H7 (cell line): Measurements from ENCODE around the gene REEP1. TPM values are rescaled to one million over a fixed set of nuclear protein-coding genes. Genes with fewer than 3 reads are reported as not detected.
A peak's percentile ranks its signal among the peaks of the same experiment; 100 is the strongest.
"Not testable (repeated sequence)": the region's sequence is repeated elsewhere in the genome, so short reads cannot be mapped to it uniquely, and the experiment has no call there.

Experiments used
- DNase-seq: peaks from one replicate; pipeline ENCODE4 v3.0.0; 2012
- H3K27me3 ChIP-seq: 2 replicates; pipeline ENCODE4 v1.6.0; 2011; ENCODE audit warnings: mild to moderate bottlenecking, low read length; ENCODE audit not compliant: control insufficient read depth, insufficient read depth
- H3K36me3 ChIP-seq: replicated peaks from 2 replicates; pipeline ENCODE4 v1.5.1; 2011; ENCODE audit warnings: low read length; ENCODE audit not compliant: control insufficient read depth, insufficient read depth
- H3K4me3 ChIP-seq: 2 replicates; pipeline ENCODE4 v1.5.1; 2011; ENCODE audit warnings: low read depth, mild to moderate bottlenecking, control low read depth, low read length, moderate library complexity; ENCODE audit not compliant: insufficient read depth
- total RNA-seq: library from RNA; depleted of rRNA; stranded (reverse); fragments of >200 nt; shearing (Covaris generic); gene quantifications from 2 replicates; pipeline ENCODE4 v1.2.3, GENCODE V29; 2014

REEP1 gene
- total RNA-seq, 1 experiment from 2014 or later: 0.48 TPM

DNA sequence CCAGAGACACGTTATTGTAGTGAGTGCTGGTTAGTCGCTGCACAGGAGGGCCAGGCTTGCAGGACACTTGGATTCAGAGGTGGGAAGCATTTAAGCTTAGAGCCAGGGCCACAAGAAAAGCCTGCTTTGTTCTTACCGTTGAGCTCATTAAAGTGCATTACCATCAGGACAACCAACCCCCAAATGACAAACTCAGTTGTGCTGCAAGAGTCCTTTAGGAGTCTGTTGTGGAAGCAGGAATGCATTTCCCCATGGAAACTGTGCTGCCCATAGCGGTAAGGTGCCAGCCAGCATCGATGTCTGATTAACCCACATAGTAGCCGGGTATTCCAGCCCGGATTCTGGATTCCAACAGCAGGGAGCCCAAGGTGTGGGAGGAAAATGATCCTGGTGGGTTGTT, 23.4 kb upstream of the REEP1 start:
- H3K27me3 ChIP-seq: no peaks in the 10 kb centered on the region
- no peaks in the 10 kb centered on the region for H3K36me3 ChIP-seq
- H3K4me3 ChIP-seq: no peak overlapping the region
- DNase-seq: no peak

DNA sequence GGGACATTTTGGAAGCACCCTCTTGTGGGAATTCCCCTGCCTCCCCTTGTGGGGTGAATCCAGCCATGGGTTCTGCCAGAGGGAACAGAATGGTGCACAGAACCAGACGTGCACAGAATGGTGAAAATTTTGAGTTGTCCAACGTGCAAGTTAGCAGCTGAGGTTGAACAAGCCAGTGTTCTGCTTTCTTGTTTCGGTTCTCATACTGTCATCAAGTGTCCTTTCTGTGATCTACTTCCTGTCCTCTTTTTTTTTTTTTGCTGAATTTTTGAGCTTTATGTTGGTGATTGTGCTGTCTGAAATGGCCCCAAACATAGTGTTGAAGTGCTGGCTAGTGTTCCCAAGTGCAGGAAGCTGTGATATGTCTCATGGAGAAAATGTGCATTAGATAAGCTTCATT, 21.5 kb upstream of the REEP1 start:
- Histone ChIP-seq H3K4me3 (no peak overlapping the region), H3K36me3 (no peaks in the 10 kb centered on the region), H3K27me3 (no peaks in the 10 kb centered on the region)
- no peak for DNase-seq

DNA sequence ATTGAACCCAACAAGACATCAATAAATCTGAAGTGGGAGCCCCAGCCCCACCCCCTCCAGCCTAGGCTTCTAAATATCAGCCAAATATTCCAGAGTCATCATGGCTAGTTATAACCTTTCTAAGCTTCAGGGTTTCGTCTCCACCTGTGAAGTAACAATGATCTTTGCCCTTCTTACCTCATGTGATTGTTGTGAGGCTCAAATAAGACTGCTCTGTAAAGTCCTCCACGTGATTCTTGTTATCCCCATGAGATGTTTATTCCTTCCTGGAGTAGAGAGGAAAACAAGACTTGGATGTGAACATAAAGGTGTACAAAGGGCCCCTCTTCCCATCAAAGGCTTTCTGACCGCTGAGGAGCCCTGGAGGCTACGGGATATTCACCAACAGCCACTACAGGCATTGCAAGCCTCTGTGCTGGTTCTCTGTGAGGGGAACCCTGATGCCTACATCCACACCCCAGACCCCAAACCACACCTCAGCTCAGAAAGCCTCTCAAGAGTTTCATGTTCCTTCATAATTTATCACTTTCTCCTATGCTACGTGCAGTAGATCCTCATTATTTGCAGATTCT, 20.1 kb upstream of the REEP1 start:
- no peak for DNase-seq
- no peak overlapping the region for H3K4me3 ChIP-seq
- no peaks in the 10 kb centered on the region for H3K36me3 ChIP-seq
- no peaks in the 10 kb centered on the region for H3K27me3 ChIP-seq

DNA sequence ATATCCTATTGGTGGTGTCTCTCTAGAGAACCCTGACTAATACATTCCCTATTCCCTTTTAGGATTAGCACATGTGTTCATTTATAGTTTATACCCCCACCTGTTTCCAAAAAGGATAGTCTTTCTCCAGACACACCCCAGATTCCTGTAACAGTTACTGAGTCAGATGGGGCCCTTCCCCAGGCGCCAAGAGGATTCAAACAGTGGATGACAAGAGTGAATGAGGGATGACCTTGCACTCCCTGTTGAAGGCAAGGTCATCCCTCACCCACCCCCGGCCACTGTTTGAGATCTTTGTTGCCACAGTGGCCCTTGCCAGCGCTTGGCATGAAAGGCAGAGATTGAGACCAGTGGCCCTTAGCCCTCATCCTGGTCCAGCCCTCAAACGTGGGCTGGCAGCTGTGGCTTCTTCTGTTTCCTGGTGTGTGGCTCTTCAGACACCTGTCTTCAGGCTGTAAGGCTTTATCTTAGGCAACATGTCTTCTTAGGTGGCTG, 15.3 kb upstream of the REEP1 start:
- H3K4me3 ChIP-seq: no peak overlapping the region
- no peak for DNase-seq
- H3K36me3 ChIP-seq: no peaks in the 10 kb centered on the region
- H3K27me3 ChIP-seq: no peaks in the 10 kb centered on the region

DNA sequence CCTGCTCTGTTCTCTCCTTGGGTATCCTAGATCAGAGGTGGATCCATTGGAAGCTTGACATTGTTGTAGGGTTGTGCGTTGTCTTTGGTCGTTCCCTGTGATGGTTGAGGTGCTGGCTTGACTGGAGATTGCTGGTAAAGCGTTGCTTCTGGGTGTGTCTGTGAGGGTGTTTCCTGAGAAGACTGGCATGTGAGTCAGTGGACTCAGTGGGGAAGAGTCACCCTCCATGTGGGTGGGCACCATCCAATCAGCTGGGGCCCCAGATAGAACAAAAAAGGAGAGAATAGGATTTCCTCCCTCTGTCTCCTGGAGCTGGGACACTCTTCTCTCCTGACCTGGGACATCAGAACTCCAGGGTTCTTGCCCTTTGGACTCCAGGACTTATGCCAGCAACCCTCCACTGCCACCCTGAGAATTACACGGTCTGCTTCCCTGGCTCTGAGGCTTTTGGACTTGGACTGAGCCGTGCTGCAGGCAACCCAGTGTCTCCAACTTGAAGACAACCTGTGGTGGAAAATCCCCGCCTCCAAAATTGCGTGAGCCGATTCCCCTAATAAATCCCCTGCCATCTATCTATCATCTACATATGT, 14.8 kb upstream of the REEP1 start:
- Histone ChIP-seq H3K27me3 (no peaks in the 10 kb centered on the region), H3K36me3 (no peaks in the 10 kb centered on the region), H3K4me3 (no peak overlapping the region)
- DNase-seq: no peak

DNA sequence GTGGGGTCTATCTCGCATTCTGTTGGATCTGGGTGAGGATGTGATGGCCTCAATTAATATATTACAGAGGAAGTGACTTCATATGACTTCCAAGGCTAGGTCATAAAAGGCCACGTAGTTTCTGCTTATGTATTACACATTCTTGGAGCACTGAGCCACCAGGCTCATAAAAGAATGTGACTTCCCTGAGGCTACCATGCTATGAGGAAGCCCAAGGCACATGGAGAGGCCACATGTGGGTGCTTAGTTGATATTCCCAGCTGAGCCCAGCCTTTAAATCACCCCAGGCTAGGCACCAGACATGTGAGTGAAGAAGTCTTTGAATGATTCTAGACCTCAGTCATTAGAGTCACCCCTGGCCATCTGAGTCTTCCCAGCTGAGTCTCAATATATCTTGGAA, 13.3 kb upstream of the REEP1 start:
- Histone ChIP-seq H3K4me3 (no peak overlapping the region), H3K27me3 (no peaks in the 10 kb centered on the region), H3K36me3 (no peaks in the 10 kb centered on the region)
- DNase-seq: no peak

DNA sequence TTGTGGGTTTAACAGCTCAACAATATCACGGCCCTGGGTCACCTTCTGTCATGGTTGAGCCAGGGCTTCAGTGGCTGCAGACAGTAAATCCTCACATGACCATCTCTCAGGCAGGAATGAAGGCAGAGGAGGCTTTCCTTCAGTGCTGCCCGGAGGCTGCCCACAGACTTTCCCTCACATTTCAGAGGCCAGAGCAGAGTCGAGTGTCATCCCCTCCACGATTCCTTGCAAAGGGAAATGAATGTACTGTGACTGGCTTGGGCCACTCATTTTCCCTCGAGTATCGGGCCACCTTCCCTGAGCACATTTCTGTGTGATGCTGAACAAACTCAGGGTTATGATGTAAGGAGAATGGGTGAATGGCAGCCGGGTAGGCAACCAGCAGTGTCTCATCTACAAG, 10.0 kb upstream of the REEP1 start:
- no peak for DNase-seq
- Histone ChIP-seq H3K36me3 (no peaks in the 10 kb centered on the region), H3K4me3 (no peak overlapping the region), H3K27me3 (no peaks in the 10 kb centered on the region)

DNA sequence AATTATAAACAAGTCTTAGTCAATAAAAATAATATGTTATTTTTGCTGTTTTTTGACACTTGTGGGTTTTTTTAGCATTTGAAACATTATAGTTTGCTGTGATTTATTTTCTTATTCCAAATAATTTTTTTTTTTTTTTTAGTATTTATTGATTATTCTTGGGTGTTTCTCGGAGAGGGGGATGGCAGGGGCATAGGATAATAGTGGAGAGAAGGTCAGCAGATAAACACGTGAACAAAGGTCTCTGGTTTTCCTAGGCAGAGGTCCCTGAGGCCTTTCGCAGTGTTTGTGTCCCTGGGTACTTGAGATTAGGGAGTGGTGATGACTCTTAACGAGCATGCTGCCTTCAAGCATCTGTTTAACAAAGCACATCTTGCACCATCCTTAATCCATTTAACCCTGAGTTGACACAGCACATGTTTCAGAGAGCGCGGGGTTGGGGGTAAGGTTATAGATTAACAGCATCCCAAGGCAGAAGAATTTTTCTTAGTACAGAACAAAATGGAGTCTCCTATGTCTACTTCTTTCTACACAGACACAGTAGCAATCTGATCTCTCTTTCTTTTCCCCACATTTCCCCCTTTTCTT, 8.5 kb upstream of the REEP1 start:
- DNase-seq, H3K4me3 ChIP-seq: not testable (repeated sequence)

DNA sequence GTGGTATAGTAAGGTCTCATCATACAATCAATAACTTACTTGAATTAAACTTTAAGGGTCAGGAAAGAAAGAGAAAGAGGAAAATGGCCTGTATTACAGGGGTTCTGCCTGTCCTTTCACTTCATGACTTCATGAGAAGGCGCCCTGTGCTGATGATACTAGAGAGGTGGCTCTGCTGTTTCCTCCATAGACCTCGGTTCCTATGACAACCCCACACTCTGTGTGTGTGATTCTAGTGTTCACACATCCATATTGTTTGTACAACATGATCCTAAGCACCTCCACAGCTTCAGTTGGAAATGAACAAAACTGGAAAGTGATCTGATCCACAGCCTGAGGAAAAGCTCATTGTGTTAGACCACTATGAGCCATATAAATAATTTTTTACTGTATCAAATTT, 7.0 kb upstream of the REEP1 start:
- DNase-seq: no peak
- Histone ChIP-seq H3K36me3 (no peaks in the 10 kb centered on the region), H3K4me3 (no peak overlapping the region), H3K27me3 (peaks cover 9% of the 10 kb centered on the region)

More for the DNA sequence above, 8.5 kb upstream of the REEP1 start:
- H3K27me3 ChIP-seq, H3K36me3 ChIP-seq: not testable (repeated sequence)

DNA sequence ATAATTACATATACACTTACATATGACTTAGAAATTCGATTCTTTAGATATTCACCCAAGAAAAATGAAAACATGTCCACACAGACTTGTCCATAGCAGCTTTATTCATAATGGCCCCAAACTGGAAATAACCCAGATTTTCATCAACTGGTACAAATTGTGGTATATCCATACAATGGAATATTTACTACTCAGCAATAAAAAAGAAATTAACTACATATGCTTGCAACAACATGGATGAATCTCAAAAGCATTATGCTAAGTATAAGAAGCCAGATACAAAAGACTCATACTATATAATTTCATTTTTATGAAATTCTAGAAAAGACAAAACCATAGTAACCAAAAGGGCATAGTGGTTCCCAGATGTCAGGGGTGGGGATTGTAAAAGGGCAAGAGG, 5.1 kb upstream of the REEP1 start:
- DNase-seq: no peak
- no peak overlapping the region for H3K4me3 ChIP-seq
- H3K27me3 ChIP-seq: peaks cover 27% of the 10 kb centered on the region
- H3K36me3 ChIP-seq: no peaks in the 10 kb centered on the region

DNA sequence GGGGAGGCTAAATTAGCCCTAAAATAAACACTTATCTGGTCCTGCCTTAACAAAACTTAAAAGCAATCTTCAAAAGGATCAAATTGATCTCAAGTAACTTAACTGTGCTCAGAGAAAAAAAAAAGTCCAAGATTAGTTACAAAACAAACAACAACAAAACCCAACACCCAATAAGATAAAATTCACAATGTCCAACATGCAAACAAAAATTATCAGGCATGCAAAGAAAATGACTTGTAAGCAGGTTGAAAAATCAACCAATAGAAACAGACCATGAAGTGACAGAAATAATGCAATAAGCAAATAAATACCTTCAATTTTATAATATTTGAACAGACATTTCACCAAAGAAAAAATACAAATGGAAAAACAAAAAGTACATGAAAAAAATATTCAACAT, 4.0 kb upstream of the REEP1 start:
- no peak overlapping the region for H3K4me3 ChIP-seq
- DNase-seq: no peak
- no peaks in the 10 kb centered on the region for H3K36me3 ChIP-seq
- peaks cover 32% of the 10 kb centered on the region for H3K27me3 ChIP-seq

DNA sequence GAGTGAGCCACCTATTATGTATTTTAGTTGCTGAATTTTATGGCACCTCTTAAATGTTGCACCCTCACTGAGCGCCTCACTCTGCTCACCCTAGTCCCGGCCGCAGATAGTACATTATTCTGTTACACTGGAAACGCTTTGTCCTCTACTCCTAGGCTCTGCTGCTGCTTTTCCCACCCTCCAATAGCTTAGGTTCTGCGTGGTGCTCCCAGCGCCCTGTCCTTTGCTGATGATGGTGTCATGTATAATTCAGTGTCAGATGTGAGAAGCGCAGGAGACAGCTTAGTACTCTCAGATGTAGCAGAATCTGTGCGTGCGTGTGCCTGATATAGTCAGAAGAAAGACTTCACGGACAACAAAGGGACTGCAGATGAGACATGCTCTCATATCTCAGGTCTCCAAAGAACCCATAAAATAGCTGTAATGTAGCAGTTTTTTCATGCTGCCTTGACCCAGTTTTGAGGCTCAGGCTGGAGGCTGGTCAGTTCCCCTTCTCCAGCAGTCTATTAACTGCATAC, 1.4 kb upstream of the REEP1 start:
- Histone ChIP-seq H3K27me3 (peaks cover 49% of the 10 kb centered on the region), H3K36me3 (no peaks in the 10 kb centered on the region), H3K4me3 (no peak overlapping the region)
- no peak for DNase-seq

DNA sequence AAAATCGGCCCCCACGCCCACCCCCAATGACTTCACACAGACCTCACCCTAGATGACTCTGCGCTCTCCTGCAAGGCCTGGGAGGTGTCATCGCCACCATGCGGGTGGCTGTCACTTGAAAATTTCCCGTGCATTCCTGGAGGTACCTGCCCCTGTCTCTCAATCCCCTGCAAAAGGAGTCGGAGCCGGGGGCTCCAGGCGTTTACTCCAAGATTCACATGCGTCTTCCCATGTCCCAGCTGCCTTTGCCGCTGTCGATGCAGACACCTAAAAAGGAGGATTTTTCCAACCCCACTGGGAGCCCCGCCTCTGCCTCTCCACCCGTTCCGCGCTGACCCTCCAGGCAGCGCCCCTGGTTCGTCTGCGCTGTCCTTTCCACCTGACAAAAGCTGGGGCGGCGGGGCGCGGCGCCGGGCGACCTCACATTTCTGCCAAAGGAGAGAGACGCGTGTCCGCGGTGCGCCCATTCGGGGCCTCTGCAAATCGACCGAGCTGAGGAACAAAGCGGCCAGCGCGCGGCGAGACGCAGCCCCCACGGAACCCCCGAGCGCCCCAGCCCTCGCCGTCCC, 667 bp downstream of the REEP1 start:
- DNase-seq: no peak
- Histone ChIP-seq H3K36me3 (no peaks in the 10 kb centered on the region), H3K4me3 (peak overlapping the region; percentile 43), H3K27me3 (peaks cover 49% of the 10 kb centered on the region)

DNA sequence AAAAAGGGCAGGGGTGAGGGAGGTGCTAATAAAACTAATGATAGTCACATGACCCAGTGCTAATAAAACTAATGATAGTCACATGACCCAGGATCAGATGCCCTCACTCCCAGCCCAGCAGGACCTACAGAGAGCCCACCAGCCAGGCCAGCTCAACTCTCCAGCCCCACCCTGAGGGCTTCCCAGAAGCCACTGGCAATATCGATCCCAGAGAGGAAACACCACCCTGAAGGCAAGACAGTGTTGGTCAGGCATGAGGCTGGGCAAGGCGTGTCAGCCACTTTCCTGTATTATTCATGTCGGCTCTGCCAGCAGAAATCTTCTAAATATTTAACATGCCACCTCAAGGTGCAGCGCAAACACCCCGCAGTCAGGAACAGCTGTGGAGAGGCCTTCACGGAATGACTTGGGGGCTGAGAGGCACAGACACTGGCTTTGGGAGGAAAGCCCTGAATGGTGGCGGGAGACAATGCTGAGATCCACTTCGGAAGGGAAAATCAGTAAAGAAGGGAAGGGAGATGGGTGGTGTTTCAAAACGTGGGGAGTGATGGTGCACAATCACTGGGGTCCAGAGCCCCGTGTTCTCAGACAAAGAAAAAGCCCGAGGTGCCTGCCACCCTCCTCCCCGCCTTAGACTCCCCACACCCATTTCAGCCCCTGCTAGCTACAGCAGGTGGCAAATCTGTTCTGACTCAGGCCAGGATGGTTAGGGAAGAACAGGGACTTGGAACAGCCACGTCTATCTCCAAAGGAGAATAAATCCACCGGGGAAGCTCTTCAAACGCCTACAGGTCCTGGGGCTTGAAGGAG, 1.4 kb downstream of the REEP1 start:
- no peaks in the 10 kb centered on the region for H3K36me3 ChIP-seq
- peak overlapping the region; percentile 43; the same call in 1 of the 2 replicates for H3K4me3 ChIP-seq
- DNase-seq: peak; percentile 39
- H3K27me3 ChIP-seq: peaks cover 49% of the 10 kb centered on the region
